ENCODE measurements around the gene POLR2H.

POLR2H gene

DNA sequence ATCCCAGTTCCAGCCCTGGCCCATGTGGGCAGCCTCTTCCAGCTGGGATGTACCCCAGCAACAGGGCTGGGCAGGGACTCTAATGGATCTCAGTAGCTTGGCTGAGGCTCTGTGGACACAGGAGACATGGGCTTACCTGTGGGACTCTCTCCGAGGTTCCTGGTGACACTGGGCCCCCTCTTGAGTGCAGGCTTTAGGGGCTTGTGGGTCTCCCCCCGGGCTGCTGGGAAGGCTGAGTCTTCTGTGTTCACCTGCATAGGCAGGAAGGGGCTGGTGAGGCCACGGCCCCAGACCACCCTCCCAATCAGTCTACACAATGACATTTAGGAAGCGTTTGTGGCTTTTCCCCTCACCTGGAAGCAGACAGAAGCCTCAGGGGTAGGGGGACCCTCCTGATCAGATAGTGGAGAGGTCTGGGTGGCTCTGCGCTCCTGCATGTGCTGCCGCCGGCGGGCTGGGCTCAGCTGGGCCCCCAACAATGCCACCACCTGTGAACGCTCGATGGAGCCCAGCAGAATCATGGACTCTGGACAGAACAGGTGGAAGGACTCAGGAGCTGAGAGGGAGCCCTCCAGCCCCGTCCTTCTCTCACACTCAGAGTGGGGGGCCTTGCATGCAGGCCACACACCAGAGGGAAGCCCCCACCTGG lies 8.5 kb upstream of the POLR2H start:
- DNase-seq, result no peak

DNA sequence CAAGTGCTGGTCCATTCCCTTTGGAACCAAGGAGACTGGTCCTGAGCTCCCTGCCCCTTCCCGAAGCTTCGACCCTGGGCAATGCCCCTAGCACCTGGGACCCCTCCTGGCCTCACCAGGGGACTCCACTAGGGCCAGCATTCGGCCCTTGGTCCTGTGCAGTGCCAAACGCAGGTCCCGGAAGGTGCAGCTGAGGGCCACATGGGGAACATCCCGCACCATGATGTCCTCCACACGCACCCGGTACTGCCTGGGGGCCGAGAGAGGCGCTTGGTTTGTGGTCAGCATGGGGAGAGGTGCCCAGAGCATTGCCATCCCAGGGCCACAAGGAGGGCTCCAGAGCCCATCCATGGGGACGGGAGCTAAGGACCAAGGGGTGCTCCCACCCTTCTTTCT lies 8.0 kb upstream of the POLR2H start:
- DNase-seq, result no peak

DNA sequence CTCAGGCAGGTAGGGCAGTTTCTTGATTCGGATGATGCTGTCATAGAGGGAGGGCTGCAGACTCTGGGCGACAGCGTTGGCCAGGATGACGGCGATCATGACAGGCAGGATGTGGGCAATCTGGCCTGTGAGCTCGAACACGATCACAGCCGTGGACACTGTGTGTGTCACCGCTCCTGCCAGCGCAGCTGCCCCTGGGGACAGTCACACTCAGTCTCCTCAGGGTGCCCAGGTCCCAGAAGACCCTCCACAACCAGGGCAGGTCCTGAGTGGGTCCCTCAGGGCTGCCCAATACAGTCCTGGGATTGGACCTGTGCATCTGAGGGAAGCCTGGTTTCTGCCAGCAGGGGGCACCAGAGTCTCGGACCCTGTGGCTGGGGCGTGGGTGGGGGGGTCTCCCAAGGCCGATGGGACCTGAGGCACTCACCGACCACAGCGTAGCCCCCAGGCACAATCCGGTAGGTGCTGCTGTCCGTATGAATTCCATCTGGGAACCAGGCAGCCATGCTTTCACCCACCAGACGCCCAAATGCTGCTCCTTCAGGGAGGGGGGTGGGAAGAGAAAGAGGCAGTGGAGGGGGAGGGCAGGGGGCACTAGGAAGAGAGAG lies 7.3 kb upstream of the POLR2H start:
- peak; percentile 59 to 71 for DNase-seq

DNA sequence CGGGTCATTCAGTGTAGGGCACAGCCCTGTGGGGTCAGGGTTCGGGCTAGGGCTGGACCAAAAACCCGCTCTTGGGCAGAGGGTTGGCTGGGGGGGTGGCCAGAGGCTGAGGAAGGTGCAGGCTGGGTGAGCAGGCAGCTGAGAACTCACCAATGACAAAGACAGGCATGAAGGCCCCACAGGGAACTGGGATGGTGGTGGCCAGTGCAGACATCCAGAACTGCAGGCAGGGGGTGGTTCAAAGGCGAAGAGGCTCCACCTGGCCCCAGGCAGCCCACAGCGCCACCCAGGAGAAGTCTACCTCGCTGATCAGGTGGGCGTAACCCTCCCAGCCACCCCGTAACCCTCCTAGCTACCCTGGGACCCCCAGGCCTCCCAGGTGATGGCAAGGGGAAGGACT lies 6.8 kb upstream of the POLR2H start:
- no peak for DNase-seq

DNA sequence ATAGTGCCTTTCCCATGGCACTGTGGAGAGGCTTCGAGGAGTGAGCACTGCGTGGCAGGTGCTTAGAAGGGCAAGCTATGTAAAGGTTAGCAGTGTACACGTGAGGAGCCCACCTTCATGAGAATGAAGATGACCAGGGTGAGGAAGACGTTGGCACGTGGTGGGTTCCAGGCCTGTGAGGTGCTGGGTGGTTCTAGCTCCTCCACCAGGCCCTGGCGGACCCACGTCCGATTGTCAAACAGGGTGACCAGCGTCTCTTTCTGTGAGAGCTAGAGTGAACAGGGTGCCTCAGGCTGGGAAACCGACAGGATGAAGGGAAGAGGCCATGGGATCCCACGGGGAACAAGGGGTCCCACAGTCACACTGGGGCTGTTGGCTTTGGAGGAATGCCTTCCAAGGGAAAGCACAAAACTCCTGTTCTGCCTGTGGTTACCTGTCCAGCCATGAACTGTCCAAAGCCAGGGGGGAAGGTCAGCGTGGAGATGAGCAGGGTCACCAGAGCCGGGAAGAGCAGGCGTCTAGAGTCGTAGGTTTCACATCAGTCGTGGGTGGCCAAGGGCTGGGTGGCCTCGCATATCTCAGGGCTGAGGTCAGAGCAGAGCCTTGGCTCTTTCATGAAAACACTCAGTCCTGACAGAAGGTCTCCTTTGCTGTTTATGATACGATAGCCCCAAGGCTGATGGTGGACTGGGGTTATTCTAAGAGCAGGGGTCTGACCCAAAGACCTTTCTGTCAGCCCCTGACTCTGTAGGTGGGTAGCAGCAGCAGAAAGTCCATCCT lies 6.1 kb upstream of the POLR2H start:
- no peak for DNase-seq

DNA sequence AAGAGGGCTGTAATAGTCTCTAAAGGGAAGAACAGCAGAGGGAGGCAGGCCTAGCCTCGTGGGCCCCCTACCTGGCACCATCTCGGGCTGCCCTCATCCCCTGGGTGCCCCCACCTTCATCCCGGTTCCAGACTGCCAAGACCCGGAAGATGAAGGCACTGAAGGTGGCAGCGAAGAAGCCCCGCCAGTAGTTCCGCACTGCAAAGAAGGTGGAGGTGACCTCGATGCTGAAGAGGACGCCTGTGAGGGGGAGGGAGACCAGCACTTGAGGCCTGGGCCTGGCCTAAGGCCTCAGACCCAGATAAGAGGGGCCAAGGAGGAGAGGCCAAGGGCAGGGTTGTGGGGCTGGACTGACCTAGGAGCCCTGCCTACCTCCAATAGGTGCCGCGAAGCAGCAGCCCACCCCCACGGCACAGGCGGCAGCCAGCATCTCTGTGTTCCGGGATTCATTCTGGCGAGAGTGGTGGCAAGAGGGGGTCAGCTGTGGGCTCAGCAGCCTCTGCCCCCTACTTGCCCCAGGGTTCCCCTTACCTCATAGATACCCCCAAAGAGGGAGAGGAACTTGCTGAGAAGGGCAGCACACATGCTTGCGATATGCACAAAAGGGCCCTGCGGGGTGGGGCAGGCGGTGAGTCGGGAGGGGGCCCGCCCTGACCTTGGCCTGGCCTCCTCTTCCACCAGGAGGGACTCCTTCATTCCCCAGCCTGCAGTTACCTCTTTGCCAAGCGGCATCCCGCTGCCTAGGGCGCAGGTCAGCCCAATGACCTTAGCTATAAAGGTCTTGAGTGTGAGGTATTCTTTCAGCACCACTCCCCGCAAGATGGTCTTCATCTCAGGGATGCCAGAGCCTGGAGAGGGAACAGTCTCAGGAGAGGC lies 4.0 kb upstream of the POLR2H start:
- DNase-seq, result no peak

DNA sequence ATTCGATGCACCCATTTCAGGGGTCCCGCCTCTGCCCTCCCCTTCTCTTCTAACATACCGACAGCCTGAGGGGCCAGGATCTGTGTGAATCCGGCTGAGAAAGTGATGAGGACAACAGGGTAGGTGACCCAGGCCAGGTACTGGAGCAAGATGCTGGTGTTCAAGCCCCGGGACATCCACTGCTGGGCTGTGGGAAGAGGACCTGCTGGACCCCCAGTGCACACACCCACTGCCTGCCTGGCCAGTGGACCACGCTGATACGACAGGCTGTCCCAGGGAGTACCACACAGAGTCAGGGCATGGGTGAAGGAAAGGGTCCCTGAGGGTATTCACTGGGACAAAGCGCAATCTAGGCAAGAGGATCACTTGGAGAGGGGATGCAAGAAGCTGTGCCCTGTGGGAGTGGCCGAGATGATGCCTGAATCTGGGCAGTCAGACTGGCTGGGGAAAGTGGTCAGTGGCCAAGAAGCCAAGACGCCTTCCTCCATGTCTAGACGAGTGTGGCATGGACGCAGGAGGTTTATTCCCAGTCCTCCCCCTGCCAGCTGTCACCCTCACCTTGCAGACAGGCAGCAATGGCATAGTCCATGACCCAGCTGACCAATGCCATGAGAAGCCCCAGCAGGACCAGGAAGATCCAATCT lies 3.3 kb upstream of the POLR2H start:
- DNase-seq, result no peak

DNA sequence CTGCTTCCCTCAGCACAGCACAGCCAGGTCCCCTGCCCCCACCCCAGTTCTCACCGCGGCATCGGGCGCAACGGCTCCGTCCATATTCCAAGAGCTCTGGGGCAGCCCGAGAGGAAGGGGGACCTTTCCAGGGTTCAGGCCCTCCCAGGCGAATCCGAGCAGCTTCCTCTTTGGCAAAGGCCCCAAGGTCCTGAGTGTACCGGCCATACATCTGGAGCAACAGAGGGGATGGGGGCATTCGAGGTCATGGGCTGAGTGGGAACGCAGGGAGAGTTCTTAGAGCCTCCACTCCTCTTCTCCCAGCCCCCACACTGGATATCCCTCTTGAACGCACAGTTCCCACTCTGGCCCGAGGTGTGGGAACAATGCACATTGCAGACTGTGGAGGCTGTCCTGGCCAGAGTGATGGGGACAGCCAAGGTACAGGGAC lies 2.6 kb upstream of the POLR2H start:
- no peak for DNase-seq

DNA sequence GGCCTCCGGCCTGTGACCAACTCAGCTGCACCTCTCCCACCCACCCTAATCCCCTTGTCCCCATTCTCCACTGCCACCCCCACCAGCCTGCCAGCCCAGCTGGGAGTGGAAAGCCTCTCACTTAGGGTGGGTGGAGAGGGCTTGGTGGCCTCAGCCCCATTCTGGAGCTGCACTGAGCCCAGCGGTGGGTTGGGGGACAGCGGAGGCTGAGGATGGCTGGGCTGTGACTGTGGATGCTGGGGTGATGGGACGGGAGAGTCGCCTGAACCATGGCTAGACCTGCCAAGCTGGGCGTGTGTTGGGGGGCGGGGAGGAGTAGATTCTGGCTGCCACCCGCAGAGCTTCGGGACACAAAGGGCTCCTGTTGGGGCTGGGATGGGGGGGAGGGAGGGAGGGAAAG lies 1.9 kb upstream of the POLR2H start:
- DNase-seq, result no peak

DNA sequence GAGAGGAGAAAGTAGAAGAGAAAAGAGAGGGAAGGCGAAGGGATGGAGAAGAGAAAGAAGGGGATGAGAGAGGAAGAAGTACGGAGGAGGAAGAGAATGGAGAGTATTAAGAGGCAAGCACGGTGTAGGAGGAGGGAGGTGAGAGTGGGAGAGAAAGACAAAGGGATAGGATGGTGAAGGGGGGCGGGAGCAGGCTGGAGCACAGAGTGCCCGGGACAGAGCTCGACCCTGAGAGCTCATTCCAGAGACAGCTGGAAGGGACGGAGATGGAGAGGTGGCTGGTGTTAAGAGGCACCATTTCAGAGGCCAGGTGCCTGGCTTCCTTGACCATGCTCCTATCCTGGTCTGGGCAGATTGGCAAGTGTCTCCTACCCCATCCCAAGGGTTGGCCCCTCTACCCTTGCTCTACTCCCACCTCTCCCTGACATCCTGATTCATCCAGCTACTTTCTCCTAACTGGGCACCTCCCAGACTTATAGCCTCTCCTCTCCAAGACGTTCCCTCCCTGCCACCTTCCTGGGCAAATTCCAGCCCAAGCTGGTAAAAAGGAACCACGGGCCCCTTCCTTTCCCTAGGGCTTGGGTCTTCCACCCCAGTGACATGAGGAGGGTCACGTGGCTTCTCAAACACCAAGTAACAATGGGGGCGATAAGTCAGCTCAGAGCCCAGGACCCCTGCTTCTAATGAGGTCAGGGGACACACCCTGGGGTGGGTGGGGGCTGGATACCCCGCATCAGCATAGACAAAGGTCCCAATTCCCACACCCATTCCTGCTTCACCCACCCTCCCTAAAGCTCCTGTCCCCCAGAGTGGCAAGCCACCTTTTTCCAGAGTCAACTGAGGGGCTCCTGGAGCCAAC lies 1.2 kb upstream of the POLR2H start:
- DNase-seq, result no peak

DNA sequence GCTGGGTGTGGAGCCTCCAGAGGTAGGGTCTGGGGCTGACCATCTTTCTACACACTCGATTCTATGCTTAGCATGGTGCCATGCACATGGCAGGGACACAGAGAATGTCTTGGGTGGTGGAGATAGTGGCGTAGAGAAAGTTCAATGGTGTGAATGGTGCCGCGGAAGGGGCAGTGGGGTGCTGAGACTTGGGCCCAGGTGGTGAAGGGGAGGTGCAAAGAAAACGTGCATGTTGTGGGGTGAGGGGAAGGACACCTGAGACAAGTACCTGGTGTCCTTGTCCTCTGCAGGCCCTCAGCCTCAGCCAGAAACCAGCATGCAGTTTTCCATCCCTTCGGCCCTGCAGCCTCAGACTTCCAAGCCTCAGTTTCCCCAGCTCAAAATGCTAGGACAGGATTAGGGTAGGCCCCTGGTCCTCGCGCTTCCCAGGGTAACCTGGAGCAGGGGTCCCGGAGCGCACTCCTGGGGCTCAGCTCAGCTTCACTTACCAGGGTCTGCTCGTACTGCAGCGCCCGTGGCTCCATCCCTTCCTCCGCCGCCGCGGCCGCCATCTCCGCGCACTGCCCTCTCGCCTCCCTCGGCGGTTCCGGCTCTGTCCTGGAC lies 480 bp upstream of the POLR2H start:
- DNase-seq, result no peak

DNA sequence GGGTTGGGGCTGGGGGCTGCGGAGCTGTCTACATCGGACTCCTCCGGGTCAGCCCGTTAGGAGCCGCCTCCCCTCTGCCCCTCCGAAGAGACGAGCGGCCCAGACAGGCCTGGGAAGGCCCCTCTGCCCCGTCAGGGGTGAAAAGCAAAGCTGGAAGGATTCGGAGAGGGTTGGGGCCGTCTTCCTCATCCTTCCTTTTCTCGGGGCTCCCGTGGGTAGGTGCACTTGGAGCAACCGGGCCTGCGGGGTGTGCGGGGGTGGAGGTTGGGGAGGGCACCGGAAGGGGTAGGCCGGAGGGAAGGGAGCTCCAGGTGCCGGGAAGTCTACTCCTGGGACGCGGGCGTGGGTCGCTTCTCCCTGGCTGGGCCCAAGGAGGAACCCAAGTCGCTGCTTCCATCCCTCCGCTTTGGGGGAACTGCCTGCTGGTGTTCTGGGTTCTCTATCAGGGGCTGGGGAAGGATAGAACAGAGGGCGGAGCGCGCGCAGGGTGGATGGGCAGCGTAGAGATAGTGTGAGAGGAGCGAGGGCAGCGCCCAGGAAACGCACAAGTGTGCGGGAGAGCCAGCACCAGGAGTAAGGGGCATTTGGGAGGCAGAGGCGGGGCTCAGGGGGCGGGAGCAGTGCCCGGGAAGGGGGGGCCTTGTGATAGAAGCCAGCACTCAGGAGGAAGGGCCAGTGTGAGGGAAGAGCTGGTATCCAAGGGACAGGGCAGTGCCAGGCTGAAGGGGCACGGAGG lies 590 bp downstream of the POLR2H start:
- peak; percentile 21 to 32 for DNase-seq

DNA sequence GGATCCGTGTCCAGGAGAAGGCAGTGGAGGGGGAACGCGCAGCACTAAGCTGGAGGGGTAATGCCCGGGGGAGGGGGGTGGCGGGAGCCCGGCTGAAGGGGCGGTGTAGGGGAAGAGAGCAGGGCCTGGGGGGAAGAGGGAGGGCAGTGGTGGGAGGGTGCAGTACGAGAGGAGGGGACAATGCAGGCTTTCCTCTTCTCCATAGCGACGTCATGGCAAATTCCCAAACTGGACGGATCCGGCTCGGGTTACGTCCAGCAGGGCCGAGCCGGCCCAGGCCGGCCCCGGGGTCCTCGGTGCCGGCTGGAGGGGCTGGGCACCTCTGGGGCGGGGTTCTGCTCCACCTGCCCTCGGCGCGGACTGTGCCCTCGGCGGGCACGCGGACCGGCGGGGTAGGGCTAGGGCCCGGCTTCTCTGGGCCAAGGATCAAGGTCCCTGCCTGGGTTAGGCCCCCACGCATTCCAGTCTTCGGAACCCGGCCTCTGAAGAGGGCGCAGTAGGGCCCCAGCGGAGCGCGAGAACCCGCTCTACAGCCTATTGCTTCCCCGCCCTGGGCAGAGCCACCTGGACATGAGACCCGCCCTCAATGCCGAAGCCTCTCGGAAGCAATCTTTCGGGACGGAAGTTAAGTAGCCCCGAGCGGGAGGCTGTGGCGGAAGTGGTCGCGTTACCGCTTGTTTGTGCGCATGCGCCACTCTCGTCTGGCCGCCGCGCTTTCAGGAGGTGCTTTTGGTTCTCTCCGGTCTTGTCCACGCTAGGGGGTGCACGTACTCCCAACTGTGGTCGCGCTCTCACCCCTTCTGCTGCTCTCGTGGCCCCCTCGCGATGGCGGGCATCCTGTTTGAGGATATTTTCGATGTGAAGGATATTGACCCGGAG lies 1.4 kb downstream of the POLR2H start:
- peak; percentile 94 to 96 for DNase-seq

DNA sequence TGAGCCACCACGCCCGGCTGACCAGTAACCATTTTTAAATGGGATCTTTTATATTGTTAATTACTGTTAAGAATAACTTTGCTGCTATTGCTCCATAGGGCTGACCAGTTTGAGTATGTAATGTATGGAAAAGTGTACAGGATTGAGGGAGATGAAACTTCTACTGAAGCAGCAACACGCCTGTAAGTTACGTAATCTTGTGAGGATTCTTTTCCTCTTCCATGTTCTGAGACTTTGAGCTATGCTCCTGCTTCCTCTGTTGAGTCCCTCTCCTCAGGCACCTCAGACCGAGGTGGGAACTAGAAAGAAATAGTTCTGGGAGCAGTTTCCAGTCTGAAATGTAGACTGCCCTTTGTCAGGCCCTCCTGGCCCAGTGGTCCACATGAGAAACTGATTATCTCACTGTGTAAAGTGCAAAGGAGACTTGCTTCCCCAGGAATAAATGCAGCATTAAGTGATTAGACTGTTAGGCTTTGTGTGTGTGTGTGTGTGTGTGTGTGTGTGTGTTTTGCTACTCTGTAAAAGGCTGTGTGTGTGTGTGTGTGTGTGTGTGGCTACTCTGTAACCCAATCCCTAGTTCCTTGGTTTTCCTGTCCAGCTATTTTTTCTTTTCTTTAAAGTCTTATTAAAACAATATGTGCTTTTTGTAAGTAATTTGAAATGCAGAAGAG lies 5.2 kb downstream of the POLR2H start:
- no peak for DNase-seq

DNA sequence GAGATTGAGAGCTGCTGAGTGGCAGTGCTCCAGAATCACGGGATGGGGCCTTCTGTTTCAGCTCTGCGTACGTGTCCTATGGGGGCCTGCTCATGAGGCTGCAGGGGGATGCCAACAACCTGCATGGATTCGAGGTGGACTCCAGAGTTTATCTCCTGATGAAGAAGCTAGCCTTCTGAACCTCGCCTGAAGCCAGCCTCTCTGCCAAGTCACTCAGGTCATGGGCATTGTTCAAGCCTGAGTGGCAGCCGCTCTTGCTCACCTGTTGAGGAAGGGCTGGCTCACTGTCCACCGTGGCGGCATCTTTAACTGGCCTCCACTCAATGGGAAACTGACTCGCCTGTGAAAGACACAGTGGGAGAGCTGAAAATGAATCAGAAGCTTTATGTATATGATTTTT lies 6.6 kb downstream of the POLR2H start:
- DNase-seq, result no peak

DNA sequence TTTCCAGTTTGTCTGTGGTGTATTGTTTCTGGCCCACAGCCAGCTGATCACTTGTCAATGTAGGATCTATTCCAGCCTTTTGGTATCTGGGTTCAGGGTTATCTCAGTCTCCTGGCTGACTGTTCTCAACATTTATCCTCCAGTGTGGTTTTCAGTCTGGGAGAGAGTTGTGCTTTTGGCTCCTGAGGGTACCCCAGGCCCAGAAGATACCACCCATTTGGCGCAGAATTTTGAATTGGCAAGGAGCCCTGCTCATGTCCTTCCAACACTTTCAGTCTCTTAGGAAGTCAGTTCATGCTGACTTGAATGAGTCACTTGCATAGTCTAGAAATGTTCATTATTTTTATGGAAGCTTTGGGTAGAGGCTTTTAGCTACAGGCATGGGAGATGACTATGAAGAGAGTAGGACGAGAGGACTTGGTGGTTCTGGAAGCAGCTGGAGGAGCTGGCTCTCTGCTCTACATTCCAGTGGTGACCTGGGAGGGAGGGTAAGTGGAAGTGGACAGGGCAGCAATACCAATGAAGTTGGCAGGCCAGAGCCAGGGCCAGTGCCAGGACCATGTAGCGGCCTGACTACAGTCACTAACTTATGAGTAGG lies 7.2 kb downstream of the POLR2H start:
- DNase-seq, result no peak

DNA sequence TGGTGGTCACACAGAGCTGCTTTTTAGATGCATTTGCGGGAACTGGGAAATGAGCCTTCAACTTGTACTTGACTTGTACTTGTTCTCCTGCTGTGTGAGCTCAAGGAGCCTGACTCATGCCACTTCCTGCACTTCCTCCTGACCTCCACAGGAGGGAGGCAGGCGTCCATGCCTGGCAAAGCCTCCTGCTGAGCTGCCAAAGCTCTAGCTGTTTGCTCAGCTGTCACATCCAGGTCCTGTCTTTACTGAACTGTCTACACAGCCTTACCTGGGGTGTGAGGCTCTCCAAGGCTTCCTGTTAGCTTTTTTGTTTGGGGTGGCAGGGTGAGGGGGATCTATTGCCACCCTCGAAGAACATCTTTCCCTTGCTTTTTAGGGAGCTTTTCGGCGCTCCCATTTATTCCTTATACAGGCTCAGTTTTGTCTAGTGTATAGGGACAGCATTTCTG lies 10.1 kb downstream of the POLR2H start:
- peak; percentile 64 to 69 for DNase-seq

DNA sequence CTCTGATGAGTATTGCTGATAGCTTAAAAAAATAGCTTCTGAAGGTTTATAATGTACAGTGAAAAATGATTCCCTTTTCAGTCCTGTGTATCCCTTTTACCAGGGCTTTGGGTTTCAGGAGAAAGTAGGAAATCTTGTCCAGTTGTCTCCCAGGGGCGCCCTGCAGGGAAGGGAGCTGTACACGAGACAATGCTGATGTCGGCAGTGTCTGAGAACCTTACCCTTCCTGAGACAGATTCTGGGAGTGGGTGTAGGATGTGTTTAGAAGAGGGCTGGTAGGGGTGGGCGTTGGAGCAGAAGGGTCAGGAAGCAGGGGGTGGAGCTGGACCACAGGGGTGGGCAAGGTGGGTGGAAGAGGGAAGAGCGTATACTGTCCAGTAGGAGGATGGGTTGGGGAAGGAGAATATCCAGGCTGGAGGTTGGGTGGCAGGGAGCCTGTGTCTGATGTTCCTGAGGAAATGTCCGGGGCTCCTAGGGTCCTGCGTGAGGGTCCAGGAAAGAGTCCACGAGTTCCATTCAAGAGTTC lies 10.8 kb downstream of the POLR2H start:
- no peak for DNase-seq

Data from CD4-positive, alpha-beta T cell treated with Interleukin-1 beta for 1 hour (primary cell).